MM.1S (cell line): ENCODE results near the gene TOP2B.

Experiments
- CTCF ChIP-seq: fragments of 300-600 bp; sonication (generic); IDR thresholded peaks from 2 replicates; pipeline ENCODE4 v1.5.1; 2016; ENCODE audit warnings: antibody characterized with exemption, low read length, mixed read lengths
- EZH2 ChIP-seq: fragments of 300-600 bp; sonication (generic); optimal IDR thresholded peaks from 2 replicates; pipeline ENCODE3; 2017; ENCODE audit warnings: low read depth, mild to moderate bottlenecking, antibody characterized with exemption, low read length, mixed read lengths

- no peak for TF ChIP-seq CTCF
- TF ChIP-seq EZH2, result no peak
These were observed 41.5 kb upstream of the TOP2B start for GRCh38 chr3:25706213-25706612.
